IPS DF 19.7 (cell line): ENCODE measurements around the gene ANOS1.
A peak's percentile ranks its signal among the peaks of the same experiment; 100 is the strongest.
"Not testable (repeated sequence)": the region's sequence is repeated elsewhere in the genome, so short reads cannot be mapped to it uniquely, and the experiment has no call there.

Experiments
- DNase-seq: peaks from one replicate; pipeline ENCODE4 v3.0.0-alpha.2; 2013; ENCODE audit warnings: low read depth, low spot score

The ANOS1 gene

GRCh38 chrX:8731559-8732395 is at the start of gene ANOS1:
ANOS1 (minus strand) TSS chrX:8732137; CDS start chrX:8732036, 101 bp downstream.
- DNase-seq, result no peak

DNA sequence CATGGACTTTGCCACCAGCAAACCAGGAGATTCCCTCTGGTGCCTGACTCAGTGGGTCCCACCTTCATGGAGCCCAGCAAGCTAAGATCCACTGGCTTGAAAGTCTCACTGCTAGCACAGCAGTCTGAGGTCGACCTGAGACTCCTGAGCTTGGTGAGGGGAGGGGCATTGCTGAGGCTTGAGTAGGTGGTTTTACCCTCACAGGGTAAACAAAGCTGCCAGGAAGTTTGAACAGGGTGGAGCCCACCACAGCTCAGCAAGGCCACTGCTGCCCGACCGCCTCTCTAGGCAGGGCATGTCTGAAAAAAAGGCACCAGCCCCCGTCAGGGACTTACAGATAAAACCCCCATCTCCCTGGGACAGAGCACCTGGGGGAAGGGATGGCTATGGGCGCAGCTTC is 41.2 kb upstream of the ANOS1 start:
- DNase-seq, result no peak

DNA sequence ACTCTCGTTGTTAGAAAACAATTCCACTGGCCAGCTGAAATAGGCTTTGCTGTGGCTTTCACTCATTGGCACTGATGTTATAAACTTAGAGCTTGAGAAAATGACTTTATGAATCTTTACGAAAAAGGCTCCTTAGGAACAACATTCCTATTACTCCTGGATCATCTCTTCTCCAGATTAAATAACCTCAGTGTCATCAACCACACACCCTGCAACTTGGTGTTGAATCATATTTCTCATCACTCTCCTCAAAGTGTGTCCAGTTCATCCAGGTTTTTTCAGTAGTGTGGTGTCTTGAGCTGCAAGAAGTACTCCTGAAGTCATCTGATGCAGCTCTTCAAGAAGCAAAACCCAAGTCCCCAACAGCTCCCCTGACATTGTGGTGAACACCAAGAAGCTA is 28.1 kb upstream of the ANOS1 start:
- DNase-seq, result no peak

- DNase-seq, result not testable (repeated sequence)
Measured at GRCh38 chrX:8758706-8759105, 26.8 kb upstream of the ANOS1 start.

DNA sequence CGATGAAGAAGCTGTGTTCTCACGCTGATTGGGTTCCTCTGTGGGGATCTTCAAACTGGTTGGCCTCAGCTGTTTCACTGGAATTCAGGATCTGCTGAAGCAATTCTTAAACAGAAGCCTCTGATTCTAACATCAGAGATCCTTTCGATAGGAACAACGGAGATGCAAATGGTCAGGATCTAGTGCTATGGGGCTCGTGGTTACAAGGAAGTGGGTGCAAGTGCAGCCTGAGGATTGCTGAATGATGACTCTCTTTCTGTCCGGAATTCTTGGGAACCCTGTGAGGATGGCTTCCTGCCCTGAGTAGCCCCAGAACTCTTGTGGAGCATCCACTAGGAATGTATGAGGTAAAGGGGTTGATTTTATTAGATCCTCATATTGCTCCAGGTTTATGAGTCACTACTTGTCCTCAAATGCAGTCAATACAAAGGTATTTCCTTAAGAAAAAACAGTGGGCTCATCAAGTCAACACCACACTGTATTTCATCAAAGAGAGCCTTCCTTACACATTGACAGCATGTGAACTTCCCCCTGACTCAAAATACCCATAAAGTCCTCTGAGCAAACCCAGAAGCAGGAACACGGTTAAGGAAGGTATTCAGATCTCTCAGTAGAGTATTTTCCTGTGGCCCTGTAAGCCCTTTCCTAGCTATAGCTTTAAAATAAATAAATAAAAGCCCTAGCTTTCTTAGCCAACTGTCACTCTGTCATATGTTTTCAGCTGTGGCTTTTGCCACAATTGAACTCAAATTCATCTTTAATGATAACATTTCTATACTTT is 25.9 kb upstream of the ANOS1 start:
- not testable (repeated sequence) for DNase-seq

GRCh38 chrX:8755813-8756212 is 23.9 kb upstream of the ANOS1 start:
- no peak for DNase-seq

- DNase-seq, result peak; percentile 45
Measured at GRCh38 chrX:8755116-8755515, 23.2 kb upstream of the ANOS1 start.

DNA sequence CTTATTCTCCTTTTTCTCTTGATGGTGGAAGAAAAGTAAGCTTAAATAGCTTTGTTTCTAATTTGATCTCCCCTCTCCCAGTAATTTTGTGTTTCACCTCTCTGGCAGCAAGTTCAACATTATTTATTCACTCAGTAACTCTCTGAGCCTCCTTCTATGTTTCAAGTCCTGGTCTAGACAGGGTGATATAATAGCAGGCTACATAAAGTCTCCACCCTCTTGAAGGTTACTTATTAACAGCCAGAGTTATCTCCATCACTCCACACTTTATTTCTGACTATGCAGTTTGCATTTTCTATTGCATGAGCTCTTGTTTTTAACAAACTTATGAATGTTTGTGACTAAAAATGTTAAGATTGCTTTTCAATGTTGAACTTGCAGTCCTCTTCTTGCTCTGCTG is 17.8 kb upstream of the ANOS1 start:
- no peak for DNase-seq

- peak; percentile 20 for DNase-seq
Measured at GRCh38 chrX:8748855-8749254, 16.9 kb upstream of the ANOS1 start.

DNA sequence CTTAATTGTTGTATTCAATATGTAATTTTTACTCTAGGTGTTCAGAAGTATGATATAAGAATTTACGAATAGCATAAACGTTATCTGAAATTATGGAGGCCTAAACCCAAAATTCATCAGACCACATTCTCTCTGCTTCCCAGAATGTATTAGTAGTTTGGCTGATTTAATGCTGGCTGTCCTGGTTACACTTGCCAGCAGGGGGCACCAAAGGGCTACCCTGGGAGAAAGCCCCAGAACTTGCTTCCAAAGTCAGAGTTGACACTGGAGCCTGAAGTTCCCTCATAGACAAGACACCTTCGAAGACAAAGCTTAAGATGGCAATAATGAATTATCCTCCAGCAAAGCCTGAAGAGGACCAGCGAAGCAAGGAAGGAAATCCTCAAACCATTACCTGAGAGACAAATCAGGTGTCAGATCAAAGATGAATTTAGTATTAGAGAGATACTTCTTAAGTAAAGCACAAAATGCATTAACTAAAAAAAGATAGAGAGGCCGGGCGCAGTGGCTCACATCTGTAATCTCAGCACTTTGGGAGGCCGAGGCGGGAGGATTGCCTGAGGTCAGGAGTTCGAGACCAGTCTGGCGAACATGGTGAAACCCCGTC is 11.3 kb upstream of the ANOS1 start:
- no peak for DNase-seq

- no peak for DNase-seq
Measured at GRCh38 chrX:8741981-8742380, 10.0 kb upstream of the ANOS1 start.

DNA sequence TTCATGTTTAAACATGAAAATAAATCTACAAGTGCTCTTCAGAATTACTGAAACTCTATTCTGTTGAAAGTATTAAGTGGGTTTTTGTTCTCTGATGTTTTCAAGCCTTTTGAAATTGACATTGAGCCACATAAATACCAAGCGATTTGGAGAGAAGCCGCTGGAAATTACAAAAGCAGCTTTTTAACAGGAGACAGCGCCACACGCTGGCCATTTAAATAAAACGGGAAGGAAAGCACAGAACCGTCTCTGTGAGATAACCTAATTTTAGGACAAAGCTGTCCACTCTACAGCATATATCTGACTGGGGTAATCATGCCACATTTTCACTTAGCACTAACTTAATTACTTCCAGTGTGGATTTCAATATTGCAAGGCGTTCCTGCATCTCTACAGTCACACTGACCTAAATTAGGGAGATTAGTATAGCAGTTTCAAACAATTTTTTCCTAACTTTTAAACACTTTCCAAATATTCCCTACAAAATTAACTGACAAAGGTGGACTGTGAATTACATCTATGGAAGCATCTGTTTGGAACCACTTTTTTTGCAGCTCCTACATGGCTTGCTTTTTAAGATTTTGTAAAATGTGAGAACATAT is 6.8 kb upstream of the ANOS1 start:
- no peak for DNase-seq

DNA sequence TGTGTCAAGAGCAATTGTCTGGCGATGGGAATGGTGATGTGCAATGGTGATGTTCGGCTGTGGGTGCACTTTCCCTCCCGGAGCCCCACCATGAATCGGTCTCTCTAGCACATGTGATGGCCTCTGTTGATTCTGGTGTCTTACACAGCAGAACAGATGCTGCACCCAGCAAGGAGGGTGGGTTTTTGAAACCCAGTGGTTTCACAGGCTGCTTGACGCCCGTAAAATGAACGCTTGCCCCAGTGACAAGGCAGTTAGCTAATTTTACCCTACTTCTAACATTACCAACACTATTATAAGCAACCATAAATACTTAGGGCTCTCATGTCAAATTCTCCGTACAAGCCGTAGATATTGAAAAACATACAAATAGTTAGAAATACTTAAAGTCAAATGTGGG is 5.9 kb upstream of the ANOS1 start:
- DNase-seq, result no peak

- DNase-seq, result no peak
Measured at GRCh38 chrX:8730812-8731558, 952 bp downstream of the ANOS1 start.

DNA sequence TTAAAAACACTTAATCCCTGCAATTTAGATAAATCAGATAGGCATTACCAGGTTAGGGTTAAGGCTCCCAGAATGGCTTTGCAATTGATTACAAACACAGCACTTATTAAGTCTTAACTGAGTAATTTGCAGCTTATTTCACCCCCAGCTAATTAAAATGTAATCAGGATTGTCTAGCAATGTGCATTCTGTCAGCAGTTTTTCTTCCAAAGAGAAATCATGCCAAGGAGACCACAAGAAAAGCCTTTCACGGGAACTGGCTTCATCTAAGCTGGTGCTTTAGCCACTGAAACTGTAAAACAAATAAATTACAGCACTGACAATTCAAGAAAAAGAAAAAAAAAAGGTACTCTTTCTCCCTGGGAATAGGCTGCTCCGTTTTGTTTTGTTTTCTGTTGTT is 2.1 kb downstream of the ANOS1 start:
- no peak for DNase-seq

- no peak for DNase-seq
Measured at GRCh38 chrX:8728932-8729535, 2.9 kb downstream of the ANOS1 start.

- DNase-seq, result no peak
Measured at GRCh38 chrX:8726031-8726652, 5.8 kb downstream of the ANOS1 start.

DNA sequence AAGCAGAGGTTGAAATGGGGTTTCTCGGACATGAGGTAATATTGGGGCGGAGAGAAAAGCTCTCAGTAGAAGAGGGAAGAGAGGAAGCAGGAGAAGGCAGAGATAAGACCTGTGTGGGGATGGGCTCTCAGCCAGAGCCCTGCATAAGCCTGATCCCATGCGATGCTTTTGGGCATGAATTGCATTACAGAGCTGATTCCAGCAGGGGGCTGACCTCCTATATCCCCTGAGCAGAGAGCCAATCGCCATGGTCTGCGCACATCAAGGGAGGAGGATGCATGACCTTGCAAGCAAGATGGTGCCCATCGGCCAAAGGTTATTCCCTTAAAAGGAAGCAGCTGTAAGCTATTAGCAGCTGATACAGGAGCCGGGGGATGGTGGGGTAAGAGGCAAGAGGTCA is 7.6 kb downstream of the ANOS1 start:
- DNase-seq, result peak; percentile 63

DNA sequence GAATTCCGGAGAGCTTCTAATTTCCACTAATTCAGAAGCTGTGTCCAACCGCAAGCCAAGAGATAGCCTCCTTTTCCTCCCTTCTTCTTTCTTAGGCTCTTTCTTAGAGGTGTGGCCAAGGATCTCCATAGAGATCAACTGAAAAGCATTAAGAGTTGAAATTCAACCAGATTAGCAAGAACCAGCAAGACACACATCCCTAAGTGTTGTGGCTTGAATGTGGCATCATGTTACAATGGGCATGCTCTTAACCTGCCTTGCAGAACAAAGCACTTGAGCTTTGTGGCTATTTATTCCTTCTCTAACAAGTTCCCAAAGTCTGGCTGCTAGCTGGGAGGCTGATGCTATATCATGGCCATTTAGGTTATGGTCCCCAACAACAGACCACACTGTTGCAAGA is 10.4 kb downstream of the ANOS1 start:
- DNase-seq, result no peak

- DNase-seq, result no peak
Measured at GRCh38 chrX:8720136-8720535, 11.8 kb downstream of the ANOS1 start.

- DNase-seq, result no peak
Measured at GRCh38 chrX:8717354-8717753, 14.6 kb downstream of the ANOS1 start.
